ENCODE results near the gene ZDHHC14. TPM values are rescaled to one million over a fixed set of nuclear protein-coding genes. Genes with fewer than 3 reads are reported as not detected.

Gene ZDHHC14
- polyA plus RNA-seq, 6 donors from 2014 or later: 1.7 to 10.5 (median 4.1) TPM

DNA sequence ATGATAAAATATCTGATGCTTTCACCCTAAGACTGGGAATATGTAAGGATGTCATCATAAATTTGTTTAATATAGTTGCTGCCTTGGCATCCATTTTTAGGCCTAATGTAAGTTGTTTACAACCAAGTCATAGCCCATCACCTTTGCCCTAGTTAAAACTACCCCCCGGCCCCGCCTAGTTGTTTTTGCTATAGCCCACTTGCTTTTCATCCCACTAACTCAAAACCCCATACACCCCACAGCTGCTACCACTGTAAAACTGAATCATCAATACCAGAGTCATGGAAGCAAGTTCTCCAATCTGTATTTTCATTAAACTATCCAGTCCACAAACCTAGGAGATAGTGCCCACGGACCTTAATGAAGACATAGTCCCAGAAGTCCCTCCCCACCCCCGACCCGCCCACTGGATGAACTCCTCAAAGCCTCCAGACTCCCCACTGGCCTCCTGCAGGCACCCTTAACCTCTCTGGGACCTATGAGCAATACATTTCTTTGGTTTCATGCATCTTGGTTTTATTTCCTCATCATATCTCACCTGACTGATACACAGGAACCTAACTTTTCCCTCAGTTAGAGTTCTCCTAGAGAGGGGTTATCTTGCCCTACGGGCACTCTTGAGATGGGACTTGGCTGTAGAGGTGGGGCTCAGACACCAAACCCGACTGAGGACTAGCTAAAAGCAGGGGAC, 12.5 kb upstream of the ZDHHC14 start:
- Mint-ChIP-seq H3K9me3 (peaks cover 0 to 8% (median 3%) of the 10 kb centered on the region in 7 donors), H3K4me1 (peaks cover 19 to 26% (median 20%) of the 10 kb centered on the region in 3 donors), H3K27ac (peak overlapping the region in 3 of 6 donors; percentile 8 to 90 (median 69)), H3K4me3 (peak overlapping the region in 6 of 8 donors; percentile 15 to 68 (median 40)), H3K36me3 (no peaks in the 10 kb centered on the region), H3K27me3 (peaks cover 30 to 39% (median 38%) of the 10 kb centered on the region in 3 donors)
- no peak for ATAC-seq (ENCODE audit: low read depth in 2 of 2)
- DNase-seq: no peak

DNA sequence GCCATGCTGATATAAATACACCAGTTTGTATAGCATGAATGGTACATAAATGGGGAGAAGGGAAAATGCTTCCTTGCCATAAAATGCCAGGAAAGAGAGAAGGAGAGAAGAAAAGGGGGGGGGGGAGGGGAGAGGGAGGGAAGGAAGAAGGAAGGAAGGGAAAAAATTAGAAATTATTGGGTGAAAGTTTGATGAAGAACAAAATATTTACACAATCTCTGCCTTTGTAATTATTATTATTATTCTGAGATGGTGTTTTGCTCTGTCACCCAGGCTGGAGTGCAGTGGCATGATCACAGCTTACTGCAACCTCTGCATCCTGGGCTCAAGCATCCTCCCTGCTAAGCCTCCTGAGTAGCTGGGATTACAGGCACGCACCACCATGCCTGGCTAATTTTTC, 10.2 kb upstream of the ZDHHC14 start:
- peaks cover 28 to 37% (median 34%) of the 10 kb centered on the region in 3 donors for H3K27me3 Mint-ChIP-seq
- DNase-seq: no peak
- H3K4me3 Mint-ChIP-seq: no peak overlapping the region
- H3K4me1 Mint-ChIP-seq: peaks cover 19 to 26% (median 20%) of the 10 kb centered on the region in 3 donors
- no peak for ATAC-seq (ENCODE audit: low read depth in 2 of 2)
- no peak overlapping the region for H3K27ac Mint-ChIP-seq
- H3K36me3 Mint-ChIP-seq: no peaks in the 10 kb centered on the region
- H3K9me3 Mint-ChIP-seq: peaks cover 0 to 8% (median 3%) of the 10 kb centered on the region in 7 donors

DNA sequence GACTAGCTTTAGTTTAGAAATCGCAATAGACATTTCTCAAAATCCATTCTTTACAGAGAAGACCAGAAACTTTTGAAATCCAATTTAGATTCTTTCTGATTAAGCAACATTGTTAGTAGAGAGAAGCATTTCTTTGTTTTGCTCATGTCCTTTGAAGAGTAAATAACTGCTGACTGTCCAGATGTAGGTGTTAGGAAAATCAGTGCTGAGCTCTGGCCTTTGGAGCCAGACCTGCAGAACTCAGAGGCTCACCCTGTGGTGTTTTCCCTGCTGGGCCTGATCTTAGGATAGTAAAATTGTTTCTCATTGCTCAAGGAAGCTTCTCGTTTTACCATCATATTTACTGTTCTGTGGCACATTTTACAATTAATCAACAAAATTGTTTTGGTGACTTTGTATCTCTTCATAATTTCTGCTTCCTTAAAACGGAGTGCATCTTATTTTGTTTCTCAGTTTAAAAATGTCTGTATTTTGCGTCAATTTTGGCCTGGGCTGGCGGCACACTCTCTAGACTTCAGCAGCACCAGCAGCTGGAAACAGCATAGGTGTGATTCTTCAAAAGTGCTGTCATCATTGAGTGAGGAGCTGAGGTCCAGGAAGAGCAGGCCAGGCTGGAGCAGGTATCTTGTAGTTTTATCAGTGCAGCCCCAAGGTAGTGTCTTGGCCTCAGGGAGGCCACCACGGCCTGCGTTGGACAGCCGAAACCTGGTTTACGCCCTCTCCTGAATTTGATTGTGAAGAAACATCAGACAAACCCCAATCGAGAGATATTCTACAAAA, 8.3 kb upstream of the ZDHHC14 start:
- no peak overlapping the region for H3K27ac Mint-ChIP-seq
- ATAC-seq (ENCODE audit: low read depth in 2 of 2): no peak

DNA sequence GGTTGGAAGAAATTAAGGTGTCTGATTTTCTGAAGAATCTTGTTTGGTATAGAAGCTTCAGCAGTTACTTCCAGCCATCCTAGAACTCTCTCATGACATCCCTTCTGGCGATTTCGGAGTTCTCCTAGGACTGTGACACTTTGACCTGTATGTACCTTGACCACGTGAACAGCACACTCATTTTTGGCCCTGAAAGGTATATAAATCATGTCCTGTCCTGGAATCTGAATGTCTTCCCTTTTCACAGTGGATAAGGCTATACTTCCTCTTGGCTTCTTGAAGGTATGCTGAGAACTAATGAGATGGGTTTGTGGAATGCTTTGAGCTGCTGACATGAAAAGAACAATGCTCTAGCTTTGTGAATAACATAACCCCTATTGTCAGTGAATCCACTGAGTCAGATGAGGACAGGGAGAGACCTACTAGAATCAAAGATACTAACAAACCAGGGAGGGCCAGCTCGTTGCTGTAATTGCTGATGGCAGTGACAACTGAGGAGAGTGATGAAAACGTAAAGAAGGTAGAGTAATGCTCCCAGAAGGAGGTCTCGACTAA, 6.0 kb upstream of the ZDHHC14 start:
- Mint-ChIP-seq H3K9me3 (no peaks in the 10 kb centered on the region), H3K27me3 (peaks cover 35 to 39% (median 38%) of the 10 kb centered on the region in 3 donors), H3K4me3 (no peak overlapping the region), H3K36me3 (no peaks in the 10 kb centered on the region), H3K27ac (no peak overlapping the region), H3K4me1 (peaks cover 15 to 25% (median 15%) of the 10 kb centered on the region in 3 donors)
- ATAC-seq (ENCODE audit: low read depth in 2 of 2): no peak
- DNase-seq: no peak

More for the DNA sequence above, 8.3 kb upstream of the ZDHHC14 start:
- Mint-ChIP-seq H3K9me3 (peaks cover 0 to 8% (median 3%) of the 10 kb centered on the region in 7 donors), H3K4me3 (no peak overlapping the region), H3K27me3 (peaks cover 36 to 46% (median 37%) of the 10 kb centered on the region in 3 donors), H3K4me1 (peaks cover 25 to 32% (median 26%) of the 10 kb centered on the region in 3 donors), H3K36me3 (no peaks in the 10 kb centered on the region)
- DNase-seq: no peak

DNA sequence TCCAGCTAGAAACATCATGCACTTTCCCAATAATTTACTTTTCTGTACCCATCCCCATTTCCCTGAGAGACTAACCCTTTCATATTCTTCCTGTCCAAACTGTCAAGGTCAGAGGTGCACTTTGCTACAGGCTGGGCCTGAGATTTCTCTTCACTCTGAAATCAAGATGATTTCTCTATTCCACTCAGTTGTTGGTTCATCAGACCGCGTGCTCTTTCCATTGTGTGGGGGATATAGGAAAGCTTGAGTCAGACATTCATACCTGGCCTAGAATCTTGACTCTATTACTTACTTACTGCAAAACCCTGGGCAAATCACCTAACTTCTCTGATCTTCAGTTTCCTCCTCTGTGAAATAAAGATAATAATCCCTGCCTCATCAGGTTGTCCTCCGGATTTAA, 4.7 kb upstream of the ZDHHC14 start:
- H3K36me3 Mint-ChIP-seq: no peaks in the 10 kb centered on the region
- no peaks in the 10 kb centered on the region for H3K9me3 Mint-ChIP-seq
- no peak overlapping the region for H3K27ac Mint-ChIP-seq
- no peak overlapping the region for H3K4me3 Mint-ChIP-seq
- peaks cover 9 to 24% (median 15%) of the 10 kb centered on the region in 3 donors for H3K4me1 Mint-ChIP-seq
- H3K27me3 Mint-ChIP-seq: peaks cover 33 to 39% (median 35%) of the 10 kb centered on the region in 3 donors
- ATAC-seq (ENCODE audit: low read depth in 2 of 2) (no peak), DNase-seq (no peak)

DNA sequence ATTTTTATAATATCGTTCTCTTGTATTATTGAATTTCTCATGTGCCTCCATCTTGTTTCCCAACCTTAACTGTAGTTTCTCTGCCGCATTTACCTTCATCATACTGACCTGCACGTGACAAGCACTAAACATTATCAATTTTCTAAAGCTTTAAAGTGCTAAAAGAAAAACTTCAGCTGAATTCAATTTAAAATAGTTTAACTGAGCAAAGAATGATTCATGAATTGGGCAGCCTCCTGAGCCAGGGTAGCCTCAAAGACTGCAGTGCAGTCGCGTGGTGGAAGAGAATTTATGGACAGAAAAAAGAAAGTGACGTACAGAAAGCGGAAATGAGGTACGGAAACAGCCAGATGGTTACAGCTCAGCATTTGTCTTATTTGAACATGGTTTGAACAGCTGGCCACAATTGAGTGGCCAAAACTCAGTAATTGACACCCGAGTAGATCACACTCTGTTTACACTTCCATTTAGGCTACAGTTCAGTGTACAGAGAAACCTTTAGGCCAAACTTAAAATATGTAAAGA, 4.2 kb upstream of the ZDHHC14 start:
- ATAC-seq (ENCODE audit: low read depth in 2 of 2) (no peak), DNase-seq (no peak)
- Mint-ChIP-seq H3K4me1 (peaks cover 9 to 24% (median 15%) of the 10 kb centered on the region in 3 donors), H3K4me3 (peak overlapping the region in 4 of 8 donors; percentile 7 to 61 (median 14)), H3K36me3 (no peaks in the 10 kb centered on the region), H3K27me3 (peaks cover 33 to 39% (median 35%) of the 10 kb centered on the region in 3 donors), H3K9me3 (no peaks in the 10 kb centered on the region), H3K27ac (peak overlapping the region in 1 of 6 donors; percentile 3)

DNA sequence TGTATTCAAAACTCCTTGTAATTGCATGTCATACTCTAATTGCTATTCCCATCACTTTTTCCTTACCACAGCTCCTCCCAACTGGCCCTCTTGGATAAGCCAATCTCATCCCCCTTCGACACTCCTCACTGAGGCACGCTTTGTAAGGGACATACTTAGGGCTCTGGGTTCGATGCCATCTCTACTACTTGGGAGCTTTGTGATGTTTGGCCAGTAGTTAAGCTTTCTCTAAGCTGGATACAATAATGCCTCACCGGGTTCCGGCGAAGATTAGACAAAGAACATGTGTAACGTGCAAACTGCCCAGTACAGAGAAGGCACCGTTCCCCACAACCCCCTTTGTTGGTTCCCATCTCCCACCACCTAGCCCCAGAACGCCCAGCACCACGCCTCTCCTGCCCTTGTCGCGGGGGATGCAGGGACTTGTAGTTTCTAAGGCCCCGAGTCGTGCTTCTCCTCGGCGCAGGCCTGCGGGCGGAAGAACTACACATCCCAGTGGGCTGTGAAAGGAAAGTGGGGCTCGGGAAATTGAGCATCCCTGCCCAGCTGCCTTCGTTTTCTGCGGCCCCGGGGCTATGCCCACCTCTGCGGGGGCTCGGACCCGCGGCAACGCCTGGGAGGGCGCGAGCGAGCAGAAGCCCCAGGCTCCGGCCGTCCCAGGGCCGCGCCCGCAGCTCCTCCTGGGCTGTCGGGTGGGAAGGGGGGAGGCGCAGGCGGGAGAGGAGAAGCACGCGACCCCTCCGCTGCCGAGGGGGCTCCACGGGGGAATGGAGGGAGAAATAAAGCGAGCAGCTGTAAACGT, 1.1 kb upstream of the ZDHHC14 start:
- peaks cover 0 to 3% of the 10 kb centered on the region in 2 donors for H3K36me3 Mint-ChIP-seq
- peaks cover 27 to 28% (median 27%) of the 10 kb centered on the region in 3 donors for H3K27me3 Mint-ChIP-seq
- no peaks in the 10 kb centered on the region for H3K9me3 Mint-ChIP-seq
- H3K27ac Mint-ChIP-seq: peak overlapping the region in 5 of 6 donors; percentile 55 to 93 (median 86)
- DNase-seq (peak; percentile 87), ATAC-seq (ENCODE audit: low read depth in 2 of 2) (peak; percentile 77)
- peak overlapping the region; percentile 75 to 96 (median 90) for H3K4me3 Mint-ChIP-seq
- H3K4me1 Mint-ChIP-seq: peaks cover 35 to 41% (median 38%) of the 10 kb centered on the region in 3 donors

DNA sequence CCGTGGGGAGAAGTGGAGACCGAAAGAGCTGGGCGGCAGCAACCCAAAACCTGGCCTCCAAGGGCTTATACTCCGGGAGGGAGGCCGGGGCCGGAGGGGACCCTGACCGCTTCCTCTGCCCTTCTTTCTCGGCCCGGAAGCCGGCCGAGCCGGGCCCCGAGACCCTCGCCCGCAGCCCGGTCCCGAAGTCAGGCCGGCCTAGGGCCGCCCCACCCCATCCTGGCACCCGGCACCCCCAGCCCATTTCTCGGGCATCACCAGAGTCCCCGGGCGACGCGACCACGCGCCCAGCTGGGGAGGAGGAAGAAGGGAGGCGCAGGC, 572 bp upstream of the ZDHHC14 start:
- H3K27ac Mint-ChIP-seq: peak overlapping the region in 2 of 6 donors; percentile 55 to 93
- peak in 1 of 2 donors; percentile 1 for ATAC-seq (ENCODE audit: low read depth in 2 of 2)
- no peaks in the 10 kb centered on the region for H3K9me3 Mint-ChIP-seq
- no peak for DNase-seq
- peaks cover 40 to 41% (median 41%) of the 10 kb centered on the region in 3 donors for H3K4me1 Mint-ChIP-seq
- peak overlapping the region; percentile 75 to 96 (median 90) for H3K4me3 Mint-ChIP-seq
- H3K36me3 Mint-ChIP-seq: peaks cover 0 to 3% of the 10 kb centered on the region in 2 donors
- H3K27me3 Mint-ChIP-seq: peaks cover 22 to 23% (median 23%) of the 10 kb centered on the region in 3 donors

DNA sequence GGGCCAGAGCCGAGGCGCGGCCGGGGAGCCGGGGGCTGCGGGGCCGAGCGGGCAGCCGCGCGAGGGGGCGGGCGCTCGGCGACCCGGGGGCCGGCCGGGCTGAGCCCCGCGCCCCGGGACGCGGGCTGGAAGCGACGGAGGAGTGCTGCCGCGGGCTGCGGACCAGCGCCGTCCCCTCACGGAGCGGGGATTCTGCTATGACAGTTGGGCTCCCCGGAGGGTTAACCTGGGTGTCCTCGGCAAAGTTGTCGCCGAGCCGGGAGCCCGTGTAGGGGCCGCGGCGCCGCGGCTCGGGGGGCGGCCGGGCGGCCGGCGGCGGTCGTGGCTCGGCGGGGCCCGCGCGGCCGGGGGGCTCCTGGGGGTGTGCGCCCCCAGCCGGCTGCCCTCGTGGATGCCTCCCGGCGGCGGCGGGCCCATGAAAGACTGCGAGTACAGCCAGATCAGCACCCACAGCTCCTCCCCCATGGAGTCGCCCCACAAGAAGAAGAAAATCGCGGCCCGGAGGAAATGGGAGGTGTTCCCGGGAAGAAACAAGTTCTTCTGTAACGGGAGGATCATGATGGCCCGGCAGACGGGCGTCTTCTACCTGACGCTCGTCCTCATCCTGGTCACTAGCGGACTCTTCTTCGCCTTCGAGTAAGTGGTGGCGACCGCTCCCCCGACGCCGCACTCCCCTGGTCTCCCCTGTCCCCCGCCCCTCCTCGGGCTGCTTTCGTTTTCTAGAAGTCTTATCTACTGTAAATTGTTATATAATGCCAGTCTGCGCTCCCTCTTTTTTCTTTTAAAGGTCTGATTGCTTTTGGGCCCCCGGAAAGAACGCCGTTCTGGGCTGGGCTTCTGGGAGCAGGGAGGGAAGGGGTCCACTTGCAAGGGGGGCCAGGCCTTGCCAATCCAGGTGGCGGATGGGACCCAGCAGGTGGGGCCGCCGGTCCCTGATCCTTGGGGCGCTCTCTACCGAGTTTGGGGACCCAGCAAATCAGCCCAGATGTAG, 936 bp downstream of the ZDHHC14 start:
- Mint-ChIP-seq H3K9me3 (no peaks in the 10 kb centered on the region), H3K27me3 (peaks cover 10 to 15% (median 13%) of the 10 kb centered on the region in 3 donors), H3K4me1 (peaks cover 35 to 51% (median 37%) of the 10 kb centered on the region in 3 donors), H3K27ac (peak overlapping the region in 4 of 6 donors; percentile 24 to 93 (median 70)), H3K36me3 (peaks cover 0 to 7% of the 10 kb centered on the region in 2 donors), H3K4me3 (peak overlapping the region; percentile 76 to 96 (median 92))
- DNase-seq: peak; percentile 51
- ATAC-seq (ENCODE audit: low read depth in 2 of 2): peak; percentile 31 to 35

DNA sequence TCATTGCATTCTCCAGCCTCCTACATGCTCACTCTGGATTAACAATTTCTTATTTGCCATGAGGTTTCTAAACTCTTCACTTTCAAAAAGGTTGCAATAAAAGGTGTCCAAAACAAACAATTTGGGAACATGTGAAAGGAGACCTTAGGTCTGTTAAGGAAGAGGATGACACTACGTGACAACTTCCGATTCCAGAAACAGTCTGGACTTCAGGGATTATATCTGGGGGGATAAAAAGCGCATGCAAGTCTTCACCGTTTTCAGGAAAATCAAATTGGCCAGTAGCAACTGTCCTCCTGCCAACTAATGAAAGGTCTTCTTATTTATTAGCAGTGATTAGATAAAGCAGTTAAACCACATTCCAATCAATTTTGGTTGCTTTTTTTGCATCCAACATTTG, 1.8 kb downstream of the ZDHHC14 start:
- H3K36me3 Mint-ChIP-seq: peaks cover 0 to 10% of the 10 kb centered on the region in 2 donors
- no peak for ATAC-seq (ENCODE audit: low read depth in 2 of 2)
- peak overlapping the region in 2 of 6 donors; percentile 86 to 93 for H3K27ac Mint-ChIP-seq
- H3K9me3 Mint-ChIP-seq: peaks cover 0 to under 1% (median 0%) of the 10 kb centered on the region in 7 donors
- peaks cover 1 to 7% (median 6%) of the 10 kb centered on the region in 3 donors for H3K27me3 Mint-ChIP-seq
- H3K4me3 Mint-ChIP-seq: peak overlapping the region; percentile 76 to 96 (median 92)
- peaks cover 32 to 53% (median 35%) of the 10 kb centered on the region in 3 donors for H3K4me1 Mint-ChIP-seq
- DNase-seq: no peak

DNA sequence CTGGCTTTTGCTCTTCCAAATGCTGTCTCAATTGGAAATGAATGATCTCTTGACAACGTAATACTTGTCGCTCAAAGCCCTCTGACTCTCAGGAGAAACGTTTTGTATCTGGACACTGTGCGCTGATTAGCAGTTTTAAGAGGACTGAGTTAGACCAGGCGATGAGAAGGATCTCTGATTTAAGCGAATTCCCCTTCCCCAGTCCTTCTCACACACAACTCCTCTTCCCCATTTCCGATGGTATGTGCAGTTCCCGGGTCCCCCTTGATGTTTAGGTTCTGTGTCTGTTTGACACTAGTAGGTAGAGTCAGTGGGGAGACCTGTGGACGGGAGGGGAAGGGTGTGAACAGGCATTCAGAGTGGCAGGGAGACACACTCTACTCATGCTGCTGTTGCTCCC, 2.5 kb downstream of the ZDHHC14 start:
- H3K27ac Mint-ChIP-seq: peak overlapping the region in 1 of 6 donors; percentile 21

More for the DNA sequence above, 2.5 kb downstream of the ZDHHC14 start:
- ATAC-seq (ENCODE audit: low read depth in 2 of 2) (no peak), DNase-seq (no peak)
- Mint-ChIP-seq H3K27me3 (peaks cover 0 to 5% (median 4%) of the 10 kb centered on the region in 3 donors), H3K4me3 (peak overlapping the region; percentile 47 to 96 (median 85)), H3K4me1 (peaks cover 32 to 56% (median 40%) of the 10 kb centered on the region in 3 donors), H3K9me3 (peaks cover 0 to 7% (median 5%) of the 10 kb centered on the region in 7 donors), H3K36me3 (peaks cover under 1 to 16% of the 10 kb centered on the region in 2 donors)
